Measurements from ENCODE around the gene SPRY2.

Gene SPRY2

GRCh38 chr13:80339563-80339911 is 1.4 kb downstream of the SPRY2 start:
- no peak overlapping the region for H3K9ac ChIP-seq
- H3K4me1 ChIP-seq: peaks cover 4% of the 10 kb centered on the region
- H3K36me3 ChIP-seq (ENCODE audit: control insufficient read depth, insufficient read depth, low read length): no peaks in the 10 kb centered on the region
- peak overlapping the region; percentile 84 for H2AFZ ChIP-seq
- peak overlapping the region; percentile 87 for H3K4me3 ChIP-seq (ENCODE audit: low read depth, low read length)
- peak overlapping the region; percentile 89 for H3K27ac ChIP-seq
- peak overlapping the region; percentile 84 for H3K4me2 ChIP-seq (ENCODE audit: low read length)
- no peaks in the 10 kb centered on the region for H3K79me2 ChIP-seq
- no peak for TF ChIP-seq CTCF (IDR thresholded peaks at IDR 0.05)
- no peaks in the 10 kb centered on the region for H3K27me3 ChIP-seq (ENCODE audit: control insufficient read depth, insufficient read depth, low read length)
- H3K9me3 ChIP-seq (ENCODE audit: control insufficient read depth, low read length): no peaks in the 10 kb centered on the region

GRCh38 chr13:80338781-80339562 is 2.0 kb downstream of the SPRY2 start:
- H3K9me3 ChIP-seq (ENCODE audit: control insufficient read depth, low read length): no peaks in the 10 kb centered on the region
- H2AFZ ChIP-seq: peak overlapping the region; percentile 84
- no peaks in the 10 kb centered on the region for H3K27me3 ChIP-seq (ENCODE audit: control insufficient read depth, insufficient read depth, low read length)
- H3K79me2 ChIP-seq: no peaks in the 10 kb centered on the region
- H3K4me1 ChIP-seq: peaks cover 4% of the 10 kb centered on the region
- H3K4me3 ChIP-seq (ENCODE audit: low read depth, low read length): peak overlapping the region; percentile 87
- H3K36me3 ChIP-seq (ENCODE audit: control insufficient read depth, insufficient read depth, low read length): no peaks in the 10 kb centered on the region
- no peak for TF ChIP-seq CTCF (IDR thresholded peaks at IDR 0.05)
- H3K27ac ChIP-seq: peak overlapping the region; percentile 89
- no peak overlapping the region for H3K9ac ChIP-seq
- H3K4me2 ChIP-seq (ENCODE audit: low read length): peak overlapping the region; percentile 84

- Histone ChIP-seq H3K4me3 (ENCODE audit: low read depth, low read length) (peak overlapping the region; percentile 87), H3K27ac (no peak overlapping the region), H3K4me2 (ENCODE audit: low read length) (no peak overlapping the region), H3K9me3 (ENCODE audit: control insufficient read depth, low read length) (no peaks in the 10 kb centered on the region), H3K36me3 (ENCODE audit: control insufficient read depth, insufficient read depth, low read length) (no peaks in the 10 kb centered on the region), H3K9ac (no peak overlapping the region), H2AFZ (no peak overlapping the region), H3K4me1 (peaks cover 4% of the 10 kb centered on the region), H3K27me3 (ENCODE audit: control insufficient read depth, insufficient read depth, low read length) (no peaks in the 10 kb centered on the region), H3K79me2 (no peaks in the 10 kb centered on the region)
- TF ChIP-seq CTCF (IDR thresholded peaks at IDR 0.05): no peak
Measured at GRCh38 chr13:80337288-80338081, 3.4 kb downstream of the SPRY2 start.

- Histone ChIP-seq H3K4me3 (ENCODE audit: low read depth, low read length) (no peak overlapping the region), H3K9me3 (ENCODE audit: control insufficient read depth, low read length) (no peaks in the 10 kb centered on the region), H3K9ac (no peak overlapping the region), H3K79me2 (no peaks in the 10 kb centered on the region), H2AFZ (no peak overlapping the region), H3K36me3 (ENCODE audit: control insufficient read depth, insufficient read depth, low read length) (no peaks in the 10 kb centered on the region), H3K4me2 (ENCODE audit: low read length) (no peak overlapping the region), H3K27me3 (ENCODE audit: control insufficient read depth, insufficient read depth, low read length) (no peaks in the 10 kb centered on the region), H3K4me1 (peaks cover 4% of the 10 kb centered on the region), H3K27ac (no peak overlapping the region)
- TF ChIP-seq CTCF (IDR thresholded peaks at IDR 0.05): no peak
Measured at GRCh38 chr13:80336776-80337287, 4.1 kb downstream of the SPRY2 start.
